Upper lobe of right lung (tissue), 1 donor: ENCODE results near the gene CIAO2A. TPM values are rescaled to one million over a fixed set of nuclear protein-coding genes. Genes with fewer than 3 reads are reported as not detected.

Source experiments
- ATAC-seq: fragments of 200-7000 bp; cut with Tn5 transposase; one replicate; pipeline ENCODE4 v1.9.1; 2020; ENCODE audit warnings: mild to moderate bottlenecking, moderate library complexity
- DNase-seq: peaks from one replicate; pipeline ENCODE4 v3.0.0-alpha.2; 2020
- H3K27ac ChIP-seq: fragments of 200-600 bp; one replicate; pipeline ENCODE4 v1.8.0; 2022
- H3K27me3 ChIP-seq: fragments of 200-600 bp; one replicate; pipeline ENCODE4 v1.8.0; 2022; ENCODE audit warnings: mild to moderate bottlenecking
- H3K36me3 ChIP-seq: fragments of 200-600 bp; one replicate; pipeline ENCODE4 v1.8.0; 2022
- H3K4me1 ChIP-seq: fragments of 200-600 bp; one replicate; pipeline ENCODE4 v1.8.0; 2022
- H3K4me3 ChIP-seq: fragments of 200-600 bp; one replicate; pipeline ENCODE4 v1.8.0; 2022; ENCODE audit warnings: mild to moderate bottlenecking
- H3K9me3 ChIP-seq: fragments of 200-600 bp; one replicate; pipeline ENCODE4 v1.8.0; 2022
- intact Hi-C: fragments of 100-400 bp; cut with DNase I; formaldehyde crosslinking; loops from one replicate; pipeline ENCODE4 v1.11.0; 2022
- total RNA-seq: library from RNA; stranded (reverse); fragmentation: NEBNext Ultra II Directional; extraction: Animal tissue kit (Norgen Biotek cat#: 25700); gene quantifications from one replicate; pipeline ENCODE4 v1.2.1, GENCODE V29; 2021
- TF ChIP-seq, protein P1 (sequence below): fragments of 200-600 bp; IDR thresholded peaks from one replicate; pipeline ENCODE4 v1.8.0; 2022; ENCODE audit warnings: antibody characterized with exemption
- donor health status: DM: no; HTN: yes; CAD: no; lungs with severe emphysema.

CIAO2A gene
- total RNA-seq, 1 donor from 2014 or later: 54.9 TPM

- TF ChIP-seq, protein P1, sequence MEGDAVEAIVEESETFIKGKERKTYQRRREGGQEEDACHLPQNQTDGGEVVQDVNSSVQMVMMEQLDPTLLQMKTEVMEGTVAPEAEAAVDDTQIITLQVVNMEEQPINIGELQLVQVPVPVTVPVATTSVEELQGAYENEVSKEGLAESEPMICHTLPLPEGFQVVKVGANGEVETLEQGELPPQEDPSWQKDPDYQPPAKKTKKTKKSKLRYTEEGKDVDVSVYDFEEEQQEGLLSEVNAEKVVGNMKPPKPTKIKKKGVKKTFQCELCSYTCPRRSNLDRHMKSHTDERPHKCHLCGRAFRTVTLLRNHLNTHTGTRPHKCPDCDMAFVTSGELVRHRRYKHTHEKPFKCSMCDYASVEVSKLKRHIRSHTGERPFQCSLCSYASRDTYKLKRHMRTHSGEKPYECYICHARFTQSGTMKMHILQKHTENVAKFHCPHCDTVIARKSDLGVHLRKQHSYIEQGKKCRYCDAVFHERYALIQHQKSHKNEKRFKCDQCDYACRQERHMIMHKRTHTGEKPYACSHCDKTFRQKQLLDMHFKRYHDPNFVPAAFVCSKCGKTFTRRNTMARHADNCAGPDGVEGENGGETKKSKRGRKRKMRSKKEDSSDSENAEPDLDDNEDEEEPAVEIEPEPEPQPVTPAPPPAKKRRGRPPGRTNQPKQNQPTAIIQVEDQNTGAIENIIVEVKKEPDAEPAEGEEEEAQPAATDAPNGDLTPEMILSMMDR: no peak
- no peak overlapping the region for H3K4me3 ChIP-seq
Observed at GRCh38 chr15:64051093-64051402, 42.6 kb downstream of the CIAO2A start.

DNA sequence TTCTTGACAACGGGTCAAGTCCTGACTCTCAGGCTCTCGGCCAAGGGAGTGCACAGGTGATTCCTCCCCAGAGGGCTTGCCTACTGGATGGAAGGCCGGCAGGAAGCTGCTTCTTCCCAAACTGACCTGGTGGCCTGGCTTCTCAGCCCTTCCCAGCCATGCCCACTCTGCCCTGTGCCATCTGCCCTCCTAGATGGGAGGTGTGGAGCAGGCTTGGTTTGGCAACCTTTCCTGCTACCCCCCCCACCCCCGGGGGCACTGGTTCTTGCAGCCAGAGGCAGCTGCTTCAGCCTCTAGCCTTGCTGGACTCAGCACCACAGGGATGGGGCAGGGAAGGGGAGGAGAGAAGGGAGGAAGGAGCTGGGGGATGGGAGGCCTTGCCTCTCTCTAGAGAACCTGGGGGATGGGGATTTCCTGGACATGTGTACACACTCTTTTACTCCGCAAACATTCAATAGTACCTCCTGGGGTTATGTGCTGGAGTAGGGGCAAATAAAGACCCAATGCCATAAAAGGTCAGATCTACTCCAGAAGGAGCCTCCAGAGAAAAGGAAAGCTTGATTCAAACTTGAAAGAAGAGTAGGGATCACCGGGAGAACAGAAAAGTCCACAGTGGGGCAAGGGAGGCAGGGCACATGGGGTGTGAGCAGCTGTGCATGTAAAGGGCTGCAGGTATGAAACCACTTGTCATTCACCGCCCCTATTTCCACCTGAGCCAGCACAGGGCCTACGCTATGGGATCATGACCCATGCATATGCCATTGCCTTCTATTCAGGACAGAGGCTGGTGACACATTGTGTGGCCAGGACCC is 43.2 kb downstream of the CIAO2A start:
- ATAC-seq: peak; percentile 58
- intact Hi-C loops: no loop called here

More at GRCh38 chr15:64051093-64051402, 42.6 kb downstream of the CIAO2A start:
- intact Hi-C loops: no loop called here
- H3K27ac ChIP-seq: no peak overlapping the region
- H3K9me3 ChIP-seq: no peaks in the 10 kb centered on the region
- H3K27me3 ChIP-seq: no peaks in the 10 kb centered on the region
- H3K36me3 ChIP-seq: no peaks in the 10 kb centered on the region
- no peak for ATAC-seq
- no peak for DNase-seq
- peaks cover 5% of the 10 kb centered on the region for H3K4me1 ChIP-seq

GRCh38 chr15:64048781-64049460 is 44.7 kb downstream of the CIAO2A start:
- H3K36me3 ChIP-seq: no peaks in the 10 kb centered on the region
- H3K27me3 ChIP-seq: no peaks in the 10 kb centered on the region
- no peak overlapping the region for H3K27ac ChIP-seq
- ATAC-seq (no peak), DNase-seq (no peak)
- intact Hi-C loops: no loop called here
- H3K4me3 ChIP-seq: no peak overlapping the region
- no peaks in the 10 kb centered on the region for H3K9me3 ChIP-seq
- H3K4me1 ChIP-seq: peaks cover 14% of the 10 kb centered on the region
- TF ChIP-seq, protein P1: no peak

More for the DNA sequence above, 43.2 kb downstream of the CIAO2A start:
- Histone ChIP-seq H3K27me3 (no peaks in the 10 kb centered on the region), H3K4me1 (peaks cover 9% of the 10 kb centered on the region), H3K36me3 (no peaks in the 10 kb centered on the region), H3K4me3 (no peak overlapping the region), H3K27ac (no peak overlapping the region), H3K9me3 (no peaks in the 10 kb centered on the region)
- peak; percentile 66 for DNase-seq
- TF ChIP-seq, protein P1: no peak

- intact Hi-C loops: no loop called here
- TF ChIP-seq, protein P1: peak; percentile 74
- ATAC-seq: peak; percentile 93
Observed at GRCh38 chr15:64046421-64047153, 47.1 kb downstream of the CIAO2A start, which contains the start of gene DAPK2. Gene DAPK2, minus strand, starts transcription at chr15:64046485. Its CDS starts 6,224 bp downstream, at chr15:64040261.

GRCh38 chr15:64045774-64046420 is 47.7 kb downstream of the CIAO2A start:
- no peaks in the 10 kb centered on the region for H3K36me3 ChIP-seq
- H3K4me3 ChIP-seq: peak overlapping the region; percentile 61
- no peaks in the 10 kb centered on the region for H3K9me3 ChIP-seq
- peaks cover 14% of the 10 kb centered on the region for H3K4me1 ChIP-seq
- intact Hi-C loops: no loop called here
- H3K27ac ChIP-seq: peak overlapping the region; percentile 45
- peak; percentile 74 for DNase-seq
- H3K27me3 ChIP-seq: no peaks in the 10 kb centered on the region
- TF ChIP-seq, protein P1: no peak
- peak; percentile 19 for ATAC-seq

More at GRCh38 chr15:64046421-64047153, 47.1 kb downstream of the CIAO2A start, which contains the start of gene DAPK2:
- DNase-seq: peak; percentile 91
- Histone ChIP-seq H3K4me1 (peaks cover 14% of the 10 kb centered on the region), H3K36me3 (no peaks in the 10 kb centered on the region), H3K4me3 (peak within 1 kb of the TSS; percentile 61), H3K9me3 (no peaks in the 10 kb centered on the region), H3K27me3 (no peaks in the 10 kb centered on the region), H3K27ac (peak within 1 kb of the TSS; percentile 53)
